ENCODE data around the gene NT5DC1.

The NT5DC1 gene

DNA sequence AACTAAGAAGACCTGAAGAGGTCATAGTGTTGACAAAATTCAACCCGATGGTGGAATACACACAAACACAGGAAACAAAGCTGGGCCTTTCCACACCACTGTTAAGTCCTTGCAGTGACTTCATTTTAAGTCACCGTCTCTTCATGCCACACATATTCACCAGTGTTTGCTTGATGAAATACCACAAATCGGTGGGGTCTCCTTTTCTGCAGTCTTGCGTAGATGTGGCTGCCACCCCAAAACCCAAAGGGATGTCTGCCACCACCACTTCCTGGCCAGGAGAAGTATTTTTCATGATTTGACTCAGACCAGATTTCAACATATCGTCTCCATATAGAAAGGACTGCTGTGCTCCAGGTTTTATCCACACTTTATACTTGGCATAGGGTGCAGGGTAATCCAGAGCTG, 36.3 kb downstream of the NT5DC1 start:
- DNase-seq (ENCODE audit: low spot score) = no peak

DNA sequence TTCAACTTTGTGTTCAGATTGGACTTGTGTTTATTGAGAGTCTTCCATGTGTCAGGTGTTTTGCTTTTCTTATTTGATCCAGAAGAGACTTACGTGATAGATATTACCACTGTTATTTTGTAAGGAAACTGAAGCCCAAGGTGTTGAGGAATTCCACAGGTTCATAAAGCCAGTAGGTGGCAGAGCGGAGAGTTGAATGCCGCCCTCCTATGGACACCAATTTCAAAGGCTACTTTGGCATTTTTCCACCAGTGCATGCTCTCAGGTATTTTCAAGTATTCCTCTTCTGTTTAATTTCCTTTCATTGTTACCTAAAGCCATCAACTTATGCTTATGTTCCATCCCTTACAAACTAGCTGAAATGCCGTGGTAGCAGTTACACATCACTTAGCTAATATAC, 39.3 kb downstream of the NT5DC1 start:
- no peak for DNase-seq (ENCODE audit: low spot score)

DNA sequence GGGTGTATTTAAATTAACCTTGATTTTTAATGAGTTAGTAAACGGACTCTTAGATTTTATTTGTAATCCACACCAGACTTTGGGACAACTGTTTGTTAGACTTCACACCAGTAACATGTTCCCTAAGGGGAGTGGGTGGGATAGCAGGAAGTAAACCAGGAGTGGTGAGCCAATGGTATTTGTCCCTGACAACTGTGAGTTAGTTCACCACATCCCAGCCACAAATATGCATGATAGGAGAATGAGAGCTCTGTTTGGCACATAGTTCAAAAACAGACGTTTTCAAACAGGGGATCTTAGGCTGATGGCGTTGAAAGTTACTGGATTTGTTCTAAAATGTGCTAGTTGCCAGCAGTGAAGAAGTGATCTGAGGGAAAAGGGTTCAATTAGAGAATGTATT, 44.0 kb downstream of the NT5DC1 start:
- DNase-seq (ENCODE audit: low spot score) = no peak

DNA sequence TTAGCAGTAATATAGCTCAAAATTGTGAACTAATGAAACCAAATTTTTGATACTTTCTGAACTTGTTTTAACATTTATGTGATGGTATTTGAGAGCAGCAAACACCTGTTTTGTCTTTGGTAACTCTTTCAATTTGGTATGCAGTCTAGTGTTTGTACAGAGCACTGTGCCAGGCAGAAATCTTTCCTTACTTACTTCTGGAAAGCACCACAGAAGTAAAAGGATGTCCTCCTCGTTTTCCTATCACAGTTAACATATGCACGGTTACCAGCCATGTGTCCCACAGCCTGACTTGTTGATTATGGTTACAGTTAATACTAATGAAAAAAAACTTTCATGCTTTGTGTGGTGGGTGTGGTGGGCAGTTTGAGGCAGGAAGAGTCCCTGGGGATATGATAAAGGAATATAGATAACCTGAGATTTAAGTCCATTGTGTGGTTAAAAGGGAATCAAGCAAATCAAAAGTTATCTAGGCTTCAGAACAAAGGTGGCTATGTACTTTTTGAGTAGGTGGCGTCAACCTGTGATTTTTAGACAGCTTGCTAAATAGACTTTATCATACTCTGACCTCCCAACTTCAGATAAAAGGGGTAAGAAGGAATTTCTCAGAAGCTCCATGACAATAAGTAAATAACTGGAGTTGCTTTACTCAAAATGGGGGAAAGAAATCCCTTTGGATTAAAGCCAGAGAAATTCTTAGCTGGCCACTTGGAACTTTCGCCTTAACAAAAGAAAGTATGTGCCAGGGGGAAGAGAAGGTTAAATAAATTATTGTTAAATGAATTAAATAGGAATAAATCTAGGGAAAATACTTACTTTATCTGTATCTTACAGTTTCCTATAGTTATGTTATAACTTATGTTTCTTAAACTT, 45.4 kb downstream of the NT5DC1 start:
- no peak for DNase-seq (ENCODE audit: low spot score)

DNA sequence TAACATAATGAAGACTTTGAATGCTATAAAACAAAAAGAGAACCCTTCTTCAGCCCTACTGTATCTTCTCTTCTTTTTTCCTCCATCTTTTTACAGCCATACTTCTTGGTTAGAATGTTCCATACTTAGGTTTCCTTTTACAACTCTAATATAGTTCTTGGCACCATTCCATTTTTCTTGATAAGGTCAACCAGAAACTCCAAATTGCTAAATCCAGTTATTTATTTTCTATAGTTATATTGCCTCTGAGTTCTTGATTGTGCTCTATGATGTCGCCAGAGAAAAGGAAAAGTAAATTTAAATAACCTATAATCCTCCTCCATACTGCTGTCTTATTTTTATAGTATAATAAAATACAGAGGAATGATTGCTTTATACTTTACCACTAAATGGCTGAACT, 52.0 kb downstream of the NT5DC1 start:
- DNase-seq (ENCODE audit: low spot score) = peak; percentile 6

DNA sequence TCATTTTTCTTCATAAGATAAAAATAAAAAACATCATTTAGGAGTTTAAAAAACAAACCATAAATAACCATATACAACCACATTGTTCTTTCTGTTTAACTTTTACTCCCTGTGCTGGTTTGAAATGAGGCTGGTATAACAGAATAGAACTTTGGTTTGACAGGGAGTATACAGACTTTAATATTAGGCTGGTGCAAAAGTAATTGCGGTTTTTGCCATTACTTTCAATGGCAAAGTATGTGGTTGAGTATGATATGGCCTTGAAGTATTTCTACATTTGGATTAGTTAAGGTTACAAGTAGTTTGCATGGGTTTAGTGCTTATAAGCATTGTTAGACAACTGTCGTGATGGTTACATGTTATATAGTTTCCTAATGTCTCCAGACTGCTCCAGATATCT, 54.2 kb downstream of the NT5DC1 start:
- no peak for DNase-seq (ENCODE audit: low spot score)

DNA sequence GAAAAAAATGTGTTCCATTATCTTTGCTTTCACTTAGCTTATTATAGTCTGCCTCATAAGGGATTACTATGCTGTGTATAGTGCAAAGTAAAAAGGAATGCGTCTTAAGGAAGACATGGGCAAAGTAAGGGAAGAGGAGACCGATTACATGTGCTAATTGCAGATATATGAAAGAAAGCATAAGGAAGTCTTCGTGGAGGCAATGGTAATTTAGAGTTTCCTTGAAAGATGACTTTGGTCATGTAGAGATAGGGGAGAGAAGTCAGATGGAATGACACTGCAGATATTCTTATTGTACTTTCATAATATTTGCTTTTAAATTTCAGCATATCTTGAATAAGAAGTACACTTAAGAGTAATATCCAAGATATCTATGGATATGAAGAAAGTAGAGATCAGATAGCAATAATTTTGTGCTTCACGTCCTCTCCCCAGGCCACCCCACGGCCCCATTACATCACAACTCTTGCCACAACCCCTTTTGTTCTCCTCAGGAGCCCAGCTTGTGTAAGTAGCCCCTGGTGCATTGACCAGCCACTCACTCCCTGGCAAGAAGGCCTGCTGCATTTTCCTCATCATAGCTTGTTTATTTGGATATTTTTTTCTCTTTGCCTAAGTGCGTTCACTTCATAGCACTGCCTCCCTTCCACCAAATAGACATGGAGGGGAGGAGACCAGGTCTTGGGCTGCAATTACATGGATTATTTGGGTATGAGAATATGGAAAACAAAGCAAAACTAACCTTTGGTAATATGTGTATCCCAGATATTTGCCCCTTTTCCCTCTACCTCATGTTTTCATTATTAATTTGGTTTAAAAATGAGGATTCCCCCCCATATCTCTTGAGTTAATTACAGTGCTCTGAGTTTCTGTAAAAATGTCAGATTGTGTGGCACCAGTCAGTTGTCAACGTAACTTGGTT, 56.0 kb downstream of the NT5DC1 start:
- DNase-seq (ENCODE audit: low spot score) = peak; percentile 6

DNA sequence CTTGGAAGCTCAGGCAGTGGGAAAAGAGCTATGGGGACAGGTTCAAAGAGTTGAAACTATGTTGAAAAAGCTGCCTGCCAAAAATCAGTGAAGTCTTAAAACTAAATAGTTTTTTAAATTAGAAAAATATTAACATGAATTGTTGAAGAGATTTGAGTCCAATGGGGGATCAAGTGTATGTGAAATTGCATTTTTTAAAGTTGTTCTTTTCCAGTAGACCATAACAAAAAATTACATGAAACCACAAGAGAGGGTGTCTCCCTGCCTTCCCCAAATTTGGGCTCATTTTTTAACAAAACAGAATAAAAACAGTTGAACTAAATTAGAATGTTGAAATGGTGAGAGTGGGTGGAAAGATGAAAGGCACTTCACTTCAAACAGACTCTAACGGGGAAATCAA, 56.7 kb downstream of the NT5DC1 start:
- DNase-seq (ENCODE audit: low spot score) = no peak

DNA sequence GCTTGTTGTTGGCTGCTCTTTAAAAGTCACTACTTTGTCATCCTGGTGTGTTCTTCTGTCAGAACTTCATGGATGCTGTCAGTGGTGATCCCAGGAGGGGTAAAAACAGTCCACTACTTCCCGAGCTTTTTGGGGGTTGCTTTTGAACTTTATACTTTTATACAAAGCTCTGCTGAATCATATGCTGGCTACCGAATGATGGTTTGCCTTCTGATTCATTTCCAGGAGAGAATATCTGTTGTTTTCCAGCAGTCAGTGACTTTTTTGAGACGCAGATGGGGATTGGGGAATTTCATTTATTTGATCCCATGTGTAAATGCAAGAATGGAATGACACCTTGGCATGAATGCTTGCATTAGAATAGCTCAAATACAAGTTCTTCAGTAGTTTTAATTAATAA, 58.0 kb downstream of the NT5DC1 start:
- DNase-seq (ENCODE audit: low spot score) = no peak

DNA sequence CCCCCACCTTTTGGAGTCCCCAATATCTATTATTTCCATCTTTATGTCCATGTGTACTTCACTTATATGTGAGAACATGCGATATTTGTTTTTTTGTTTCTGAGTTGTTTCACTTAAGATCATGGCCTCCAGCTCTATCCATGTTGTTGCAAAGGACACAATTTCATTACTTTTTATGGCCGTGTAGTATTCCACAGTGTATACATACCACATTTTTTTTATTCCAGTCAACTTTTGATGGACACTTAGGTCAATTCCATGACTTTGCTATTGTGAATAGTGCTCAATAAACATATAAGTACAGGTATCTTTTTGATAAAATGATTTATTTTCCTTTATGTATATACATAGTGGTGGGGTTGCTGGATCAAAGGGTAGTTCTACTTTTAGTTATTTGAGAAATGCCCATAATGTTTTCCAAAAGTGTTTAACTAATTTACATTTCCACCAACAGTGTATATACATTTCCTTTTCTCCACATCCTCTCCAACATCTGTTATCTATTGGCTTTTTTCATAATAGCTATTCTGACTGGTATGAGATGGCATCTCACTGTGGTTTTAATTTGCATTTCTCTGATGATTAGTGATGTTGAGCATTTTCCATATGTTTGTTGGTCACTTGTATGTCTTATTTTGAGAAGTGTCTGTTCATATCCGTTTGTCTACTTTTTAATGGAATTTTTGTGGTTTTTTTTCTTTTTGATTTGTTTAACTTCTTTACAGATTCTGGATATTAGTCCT, 59.3 kb downstream of the NT5DC1 start:
- DNase-seq (ENCODE audit: low spot score) = no peak

DNA sequence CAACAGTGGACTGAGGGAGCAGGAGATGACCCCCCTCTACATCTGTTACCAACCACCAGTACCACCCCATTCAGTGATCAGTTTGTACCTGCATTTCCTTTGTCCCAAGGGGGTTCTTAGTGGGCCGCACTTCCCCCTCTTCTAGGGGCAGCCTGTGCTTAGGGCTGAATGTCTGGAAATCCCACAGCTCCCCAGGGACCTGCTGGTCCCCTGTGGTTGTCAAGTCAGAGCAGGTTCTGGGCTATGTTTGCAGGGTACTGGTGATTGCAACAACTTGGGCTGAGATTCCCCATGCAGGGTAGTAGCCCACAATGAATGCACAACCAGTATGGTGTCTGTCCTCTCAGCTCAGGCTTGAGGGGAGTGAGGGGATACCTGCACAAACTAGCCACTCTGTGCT, 64.9 kb downstream of the NT5DC1 start:
- no peak for DNase-seq (ENCODE audit: low spot score)

DNA sequence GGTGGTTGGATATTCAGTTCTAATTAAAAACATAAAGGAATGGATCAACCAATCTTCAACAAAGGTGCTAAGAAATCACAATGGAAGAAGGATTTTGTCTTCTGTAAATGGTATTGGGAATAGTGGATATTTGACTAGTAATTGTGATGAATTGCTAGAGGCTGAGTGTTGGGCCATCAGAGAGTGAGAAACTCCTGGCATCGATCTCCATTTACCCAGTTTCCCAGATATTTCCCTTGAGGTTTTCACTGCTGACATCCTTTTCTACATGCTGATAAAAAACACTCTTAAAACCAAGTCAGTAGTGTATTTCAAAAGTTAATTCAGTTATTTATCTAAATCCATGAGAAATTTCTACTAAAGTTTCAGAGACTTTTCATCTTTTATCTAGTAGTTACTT, 65.7 kb downstream of the NT5DC1 start:
- DNase-seq (ENCODE audit: low spot score) = no peak

DNA sequence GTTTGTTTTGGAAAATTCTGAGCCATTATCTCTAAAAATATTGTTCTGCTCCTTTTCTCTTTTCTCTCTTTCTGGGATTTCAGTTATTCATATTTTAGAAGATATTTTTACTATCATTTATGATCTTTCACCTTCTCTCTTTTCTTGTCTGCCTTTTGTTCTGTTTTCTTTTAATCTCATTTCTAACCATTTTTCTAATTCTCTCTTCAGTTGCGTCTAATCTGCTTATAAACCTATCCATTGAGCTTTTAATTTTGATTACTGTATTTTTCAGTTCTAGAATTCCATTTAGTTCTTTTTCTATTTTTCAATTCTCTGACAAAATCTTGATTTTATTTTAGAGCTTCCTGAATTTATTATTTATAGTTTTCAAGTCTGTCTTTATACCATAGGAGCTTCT, 67.5 kb downstream of the NT5DC1 start:
- DNase-seq (ENCODE audit: low spot score) = no peak

DNA sequence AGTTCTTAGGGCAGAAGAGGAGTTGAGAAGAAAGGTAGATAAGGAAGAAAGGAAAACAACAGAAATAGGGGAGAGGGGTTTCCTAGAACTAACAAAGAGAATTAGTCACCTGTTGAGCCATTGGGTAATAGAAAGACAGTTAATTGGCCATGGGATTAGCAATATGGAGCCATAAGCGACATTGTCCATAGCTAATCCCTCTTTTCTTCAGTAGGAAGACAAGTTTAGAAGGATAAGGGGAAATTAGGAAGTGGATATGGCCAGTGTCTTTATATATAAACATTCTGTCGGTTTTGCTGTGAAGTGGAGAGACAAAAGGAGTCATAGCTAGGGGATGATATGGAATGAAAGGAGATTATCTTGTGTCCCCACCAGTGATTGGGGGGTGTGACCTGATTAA, 69.2 kb downstream of the NT5DC1 start:
- no peak for DNase-seq (ENCODE audit: low spot score)

DNA sequence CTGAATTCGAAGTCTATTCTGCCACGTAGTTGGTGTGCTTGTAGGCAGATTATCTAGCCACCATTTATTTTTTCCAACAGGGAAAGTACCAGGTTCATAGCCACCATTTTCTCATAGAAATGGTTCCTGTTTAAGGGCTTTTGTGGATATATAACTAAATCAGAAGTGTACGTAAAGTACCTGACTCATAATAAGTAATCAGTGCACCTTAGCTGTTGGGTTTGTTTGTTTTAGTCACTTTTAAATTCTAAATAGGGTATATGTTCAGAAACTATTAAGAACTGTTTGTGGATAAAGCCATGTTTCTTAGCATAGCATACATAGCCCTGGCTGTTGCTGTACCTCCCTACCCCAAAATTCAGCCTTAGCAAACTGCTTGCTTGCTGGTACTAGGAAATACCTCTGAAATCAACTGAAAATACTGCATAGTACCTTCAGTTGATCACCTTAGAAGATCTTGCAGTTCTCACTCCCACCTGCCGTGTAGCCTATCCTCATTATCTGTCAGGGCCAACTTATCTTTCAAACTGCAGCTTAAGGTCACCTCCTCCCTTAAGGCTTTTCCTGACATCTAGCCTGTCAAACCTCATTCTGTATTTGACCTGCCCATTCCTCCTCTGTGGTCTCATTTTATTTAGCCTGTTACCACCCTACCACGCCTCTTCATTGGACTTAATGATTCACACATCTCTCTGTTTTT, 69.9 kb downstream of the NT5DC1 start:
- DNase-seq (ENCODE audit: low spot score) = no peak

DNA sequence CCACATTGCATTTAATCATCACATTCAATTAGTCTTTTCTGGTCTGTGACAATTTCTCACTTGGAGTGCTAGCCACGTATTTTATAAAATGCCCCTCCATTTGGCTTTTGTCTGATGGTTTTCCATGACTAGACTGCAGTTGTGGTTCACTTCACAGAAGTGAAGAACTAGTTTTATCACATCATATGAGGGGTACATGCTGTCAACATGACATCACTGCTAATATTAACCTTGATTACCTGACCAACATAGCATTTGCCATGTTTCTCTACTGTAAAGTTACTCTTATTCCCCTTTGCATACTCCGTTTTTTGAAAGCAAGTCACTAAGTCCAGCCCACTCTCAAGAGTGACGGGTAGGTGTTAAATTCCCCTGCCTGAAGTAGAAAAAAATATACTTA, 73.3 kb downstream of the NT5DC1 start:
- no peak for DNase-seq (ENCODE audit: low spot score)

DNA sequence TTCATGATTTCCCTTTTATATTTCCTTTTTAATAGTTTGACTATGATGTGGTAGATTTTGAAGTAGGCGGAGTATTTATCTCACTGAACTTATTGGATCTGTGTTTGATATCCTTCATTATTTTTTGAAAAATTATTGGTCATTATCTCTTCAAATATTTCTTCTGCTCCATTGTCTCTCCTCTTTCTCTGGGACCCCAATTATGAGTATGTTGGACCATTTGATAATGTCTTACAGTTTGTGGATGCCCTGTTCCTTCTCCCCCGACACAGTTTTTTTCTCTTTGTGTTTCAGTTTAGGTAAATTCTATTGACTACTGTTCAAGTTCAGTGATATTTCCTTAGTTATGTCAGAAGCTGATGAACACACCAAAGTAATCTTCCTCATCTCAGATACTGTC, 74.7 kb downstream of the NT5DC1 start:
- DNase-seq (ENCODE audit: low spot score) = no peak

DNA sequence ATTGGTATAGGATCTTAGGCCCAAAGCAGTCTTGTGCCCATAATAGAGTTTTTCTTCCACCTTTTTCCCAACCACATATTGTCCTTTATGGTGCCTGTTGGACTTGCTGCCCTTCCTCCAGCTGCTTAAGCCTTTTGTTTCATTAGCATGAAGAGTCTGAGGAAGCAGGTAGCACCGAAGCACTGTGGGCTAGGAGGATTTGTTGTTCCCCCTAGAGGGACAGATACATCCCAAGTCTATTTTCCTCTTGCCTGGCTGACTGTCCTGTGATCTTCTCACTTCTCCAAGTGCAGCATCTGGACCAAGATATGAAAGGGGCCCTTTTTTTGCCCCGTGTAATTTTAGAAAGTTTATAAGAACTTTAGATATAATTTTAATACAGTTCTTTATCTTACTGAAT, 75.9 kb downstream of the NT5DC1 start:
- DNase-seq (ENCODE audit: low spot score) = no peak

DNA sequence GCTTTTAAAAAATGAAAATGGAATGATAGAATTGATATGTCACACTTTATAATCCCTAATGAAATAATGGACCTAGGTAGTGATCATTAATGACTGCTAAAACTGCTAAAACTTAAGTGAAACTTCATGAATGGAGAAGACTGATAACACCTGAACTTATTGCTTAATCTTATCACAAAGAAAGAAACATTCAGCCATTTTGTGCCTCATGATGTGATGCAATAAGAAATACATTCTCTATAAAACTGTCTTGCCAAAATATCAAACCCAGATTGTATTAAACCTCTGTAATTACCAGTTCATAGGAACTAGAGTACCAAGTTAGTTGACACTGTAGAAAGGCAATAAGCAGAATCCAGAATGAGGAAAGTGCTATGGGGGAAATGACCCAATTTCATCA, 79.7 kb downstream of the NT5DC1 start:
- no peak for DNase-seq (ENCODE audit: low spot score)

DNA sequence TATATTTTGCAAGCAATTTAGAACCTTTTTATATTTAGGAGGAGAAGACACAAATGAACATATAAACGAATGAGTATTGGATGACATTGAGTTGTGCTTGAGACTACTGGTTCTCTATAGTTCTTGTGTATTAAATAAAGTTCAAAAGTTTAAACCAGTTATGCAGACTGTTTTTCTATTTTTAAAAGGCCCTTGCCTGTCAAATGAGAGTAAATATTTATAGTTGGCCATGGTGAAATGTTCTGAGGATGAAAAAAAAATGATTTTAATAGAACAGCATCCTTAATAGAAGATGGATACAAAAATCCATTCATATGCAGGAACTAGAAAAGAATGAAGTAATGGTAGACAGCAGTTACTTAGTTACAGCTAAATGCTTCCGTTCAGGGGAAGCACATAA, 88.8 kb downstream of the NT5DC1 start:
- DNase-seq (ENCODE audit: low spot score) = no peak

DNA sequence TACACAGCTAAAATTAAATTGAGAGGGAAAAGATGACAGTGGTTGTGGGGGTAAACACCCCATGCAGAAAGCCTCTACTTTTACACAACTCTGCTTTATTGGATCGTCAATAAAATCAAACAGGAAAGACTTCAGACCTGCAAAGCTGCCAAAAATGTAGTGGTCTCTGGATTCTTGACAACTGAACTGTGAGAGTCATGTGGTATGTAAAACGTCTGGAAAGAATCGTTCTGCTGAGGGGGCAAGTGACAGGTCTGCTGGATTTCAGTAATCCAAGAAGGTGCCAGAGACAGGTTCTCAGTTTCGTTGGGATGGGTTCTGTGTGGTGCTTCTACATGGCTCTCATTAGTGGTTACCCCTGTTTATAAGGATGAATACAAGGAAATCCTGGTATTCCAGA, 89.9 kb downstream of the NT5DC1 start:
- DNase-seq (ENCODE audit: low spot score) = no peak

DNA sequence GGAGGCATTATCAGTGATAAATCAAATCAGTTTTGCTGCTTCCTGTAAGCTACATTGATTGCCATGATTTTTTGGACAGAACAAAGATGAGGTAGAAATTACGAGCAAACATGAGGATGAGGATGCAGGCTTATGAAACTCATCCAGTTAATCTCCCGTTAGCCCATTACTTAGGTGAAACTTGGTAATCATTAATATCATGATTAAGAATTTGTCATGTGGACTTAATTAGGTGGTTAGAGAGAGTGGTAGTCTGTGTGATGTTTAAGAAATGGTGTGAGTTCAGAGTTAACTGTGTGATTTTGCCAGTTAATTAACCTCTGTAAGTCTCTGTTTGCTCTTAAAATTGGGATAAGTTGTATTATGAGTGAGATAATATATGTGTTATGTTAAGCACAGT, 91.2 kb downstream of the NT5DC1 start:
- no peak for DNase-seq (ENCODE audit: low spot score)

Measured in hematopoietic multipotent progenitor cell treated with erythropoietin and hydrocortisone succinate and interleukin-3 and kit ligand, for 15 days (in vitro differentiated cells).